Hepatocyte (in vitro differentiated cells): ENCODE measurements around the gene ZNF354C.

ENCODE experiments used
- CTCF ChIP-seq: fragments of 200-600 bp; sonication (generic); IDR thresholded peaks from 2 replicates; pipeline ENCODE4 v1.5.1; 2016; ENCODE audit warnings: antibody characterized with exemption, mild to moderate bottlenecking; ENCODE audit not compliant: poor library complexity
- EZH2 ChIP-seq: fragments of 200-600 bp; sonication (generic); IDR thresholded peaks from 2 replicates; pipeline ENCODE4 v1.6.1; 2016; ENCODE audit warnings: antibody characterized with exemption, mild to moderate bottlenecking, borderline replicate concordance

GRCh38 chr5:179023528-179024189, 36.5 kb upstream of the ZNF354C start, which contains the start of gene ZNF879:
- TF ChIP-seq CTCF: no peak
- TF ChIP-seq EZH2: no peak
